Naive thymus-derived CD8-positive, alpha-beta T cell (primary cell): ENCODE data around the gene NAB2. TPM values are rescaled to one million over a fixed set of nuclear protein-coding genes. Genes with fewer than 3 reads are reported as not detected.

ENCODE experiments used
- ATAC-seq, 2 donors: fragments of 150-1000 bp; cut with Tn5 transposase in 1 of 2; sonication (Bioruptor Pico), chemical (Tn5 transposase) in 1 of 2; 1 replicate in 1 of 2; 2 replicates in 1 of 2; pipeline ENCODE4 v1.10.0; 2021; ENCODE audit warnings: mild to moderate bottlenecking in 2 of 2, moderate library complexity in 2 of 2
- POLR2A ChIA-PET: fragments of 350-600 bp; sonication (Branson Sonifier 250); formaldehyde crosslinking; loops from one replicate; lab custom pipeline; 2021; ENCODE audit warnings: antibody characterized with exemption; lab: Charles Lee
- DNase-seq, 10 donors: peaks; one replicate each; pipeline versions ENCODE4 v3.0.0 to v3.0.0-alpha.2; 2020 to 2022
- H3K27ac Mint-ChIP-seq, 10 donors: one replicate each; pipeline ENCODE4 v1.8.0; 2020 to 2022; ENCODE audit warnings: mild to moderate bottlenecking in 10 of 10, mixed read lengths in 10 of 10, moderate library complexity in 4 of 10, inconsistent platforms in 1 of 10
- H3K27me3 Mint-ChIP-seq, 5 donors: one replicate each; pipeline ENCODE4 v1.8.0; 2021 to 2022; ENCODE audit warnings: mixed read lengths in 5 of 5
- H3K36me3 Mint-ChIP-seq, 3 donors: one replicate each; pipeline ENCODE4 v1.8.0; 2020 to 2022; ENCODE audit warnings: mixed read lengths in 3 of 3, mild to moderate bottlenecking in 2 of 3, inconsistent platforms in 1 of 3
- H3K4me1 Mint-ChIP-seq, 4 donors: one replicate each; pipeline ENCODE4 v1.8.0; 2021 to 2022; ENCODE audit warnings: mixed read lengths in 4 of 4
- H3K4me3 Mint-ChIP-seq, 10 donors: one replicate each; pipeline ENCODE4 v1.8.0; 2020 to 2022; ENCODE audit warnings: mild to moderate bottlenecking in 10 of 10, mixed read lengths in 10 of 10, moderate library complexity in 6 of 10, inconsistent platforms in 1 of 10
- H3K9me3 Mint-ChIP-seq, 9 donors: one replicate each; pipeline ENCODE4 v1.8.0; 2020 to 2022; ENCODE audit warnings: mixed read lengths in 9 of 9, mild to moderate bottlenecking in 3 of 9, inconsistent platforms in 1 of 9, moderate library complexity in 1 of 9
- polyA plus RNA-seq, 3 donors: library from polyadenylated mRNA; unstranded; fragments of 300-500 nt; fragmentation: Illumina TruSeq; gene quantifications; one replicate each; pipeline ENCODE4 v1.2.3, GENCODE V29; 2021
- total RNA-seq, 8 experiments: library from RNA in 2 of 8; stranded (reverse) in 2 of 8; gene quantifications; one replicate each; pipeline ENCODE4 v1.2.3 and lab custom pipeline; 2021 to 2026

Gene NAB2
- total and polyA plus RNA-seq, 5 experiments from 2014 or later, result 1.2 to 19.2 (median 4.0) TPM

DNA sequence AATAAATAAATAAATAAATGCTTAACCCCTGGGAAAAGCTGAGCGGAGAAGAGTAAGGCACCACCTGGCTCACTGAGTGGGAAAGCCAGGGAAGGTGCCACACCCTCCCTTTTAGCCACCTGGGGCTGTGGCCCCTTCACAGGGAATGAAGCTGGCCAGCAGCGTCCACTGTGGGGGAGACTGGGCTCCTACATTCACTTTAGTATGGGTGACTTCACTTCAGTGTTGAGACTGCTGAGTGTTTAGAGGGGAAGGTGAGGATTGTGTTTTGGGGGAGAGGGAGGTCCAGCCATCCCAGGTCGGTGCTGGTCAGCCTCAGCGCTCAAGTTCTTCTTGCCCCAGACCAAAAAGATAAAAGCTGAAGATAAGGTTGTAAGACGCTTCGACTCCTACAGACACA lies 1.6 kb downstream of the NAB2 start:
- no peaks in the 10 kb centered on the region for H3K9me3 Mint-ChIP-seq
- H3K4me3 Mint-ChIP-seq, result peak overlapping the region; percentile 88 to 98 (median 94)
- H3K27ac Mint-ChIP-seq, result peak overlapping the region; percentile 78 to 95 (median 86)
- DNase-seq (peak in 1 of 10 donors; percentile 35), ATAC-seq (no peak)
- POLR2A ChIA-PET, result interaction anchor here (0.6 to 16.3 kb wide), 6 partner anchors 11 to 403 kb away, joined by 3 to 559 read pairs (median 6); partner anchors contain the start of genes NEMP1, PTGES3 and STAT6
- H3K36me3 Mint-ChIP-seq, result peaks cover 0 to 35% (median 2%) of the 10 kb centered on the region in 3 donors
- no peaks in the 10 kb centered on the region for H3K27me3 Mint-ChIP-seq
- peaks cover 39 to 89% (median 65%) of the 10 kb centered on the region in 4 donors for H3K4me1 Mint-ChIP-seq

DNA sequence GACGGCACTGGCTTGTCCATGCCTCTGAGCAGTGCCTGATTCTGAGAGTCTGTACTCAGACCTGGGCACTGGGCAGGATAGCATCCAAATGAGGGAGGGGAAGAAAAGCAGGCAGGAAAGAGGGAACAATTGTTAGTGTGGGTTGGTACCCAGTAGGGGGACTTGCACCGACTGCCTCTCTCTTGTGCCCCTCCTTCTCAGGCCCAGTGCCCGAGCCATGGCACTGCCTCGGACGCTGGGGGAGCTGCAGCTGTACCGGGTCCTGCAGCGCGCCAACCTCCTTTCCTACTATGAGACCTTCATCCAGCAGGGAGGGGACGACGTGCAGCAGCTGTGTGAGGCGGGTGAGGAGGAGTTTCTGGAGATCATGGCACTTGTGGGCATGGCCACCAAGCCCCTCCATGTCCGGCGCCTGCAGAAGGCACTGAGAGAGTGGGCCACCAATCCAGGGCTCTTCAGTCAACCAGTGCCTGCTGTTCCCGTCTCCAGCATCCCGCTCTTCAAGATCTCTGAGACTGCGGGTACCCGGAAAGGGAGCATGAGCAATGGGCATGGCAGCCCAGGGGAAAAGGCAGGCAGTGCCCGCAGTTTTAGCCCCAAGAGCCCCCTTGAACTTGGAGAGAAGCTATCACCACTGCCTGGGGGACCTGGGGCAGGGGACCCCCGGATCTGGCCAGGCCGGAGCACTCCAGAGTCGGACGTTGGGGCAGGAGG lies 2.2 kb downstream of the NAB2 start:
- peak overlapping the region; percentile 88 to 98 (median 94) for H3K4me3 Mint-ChIP-seq
- DNase-seq (peak in 1 of 10 donors; percentile 63), ATAC-seq (no peak)
- H3K27ac Mint-ChIP-seq, result peak overlapping the region; percentile 78 to 95 (median 87)
- H3K4me1 Mint-ChIP-seq, result peaks cover 37 to 88% (median 61%) of the 10 kb centered on the region in 4 donors
- peaks cover 0 to 39% (median 2%) of the 10 kb centered on the region in 3 donors for H3K36me3 Mint-ChIP-seq
- H3K27me3 Mint-ChIP-seq, result no peaks in the 10 kb centered on the region
- H3K9me3 Mint-ChIP-seq, result no peaks in the 10 kb centered on the region
- POLR2A ChIA-PET, result interaction anchor here (1.6 to 16.3 kb wide), 5 partner anchors 12 to 403 kb away, joined by 4 to 559 read pairs (median 8); partner anchors contain the start of genes NEMP1, PTGES3 and STAT6

DNA sequence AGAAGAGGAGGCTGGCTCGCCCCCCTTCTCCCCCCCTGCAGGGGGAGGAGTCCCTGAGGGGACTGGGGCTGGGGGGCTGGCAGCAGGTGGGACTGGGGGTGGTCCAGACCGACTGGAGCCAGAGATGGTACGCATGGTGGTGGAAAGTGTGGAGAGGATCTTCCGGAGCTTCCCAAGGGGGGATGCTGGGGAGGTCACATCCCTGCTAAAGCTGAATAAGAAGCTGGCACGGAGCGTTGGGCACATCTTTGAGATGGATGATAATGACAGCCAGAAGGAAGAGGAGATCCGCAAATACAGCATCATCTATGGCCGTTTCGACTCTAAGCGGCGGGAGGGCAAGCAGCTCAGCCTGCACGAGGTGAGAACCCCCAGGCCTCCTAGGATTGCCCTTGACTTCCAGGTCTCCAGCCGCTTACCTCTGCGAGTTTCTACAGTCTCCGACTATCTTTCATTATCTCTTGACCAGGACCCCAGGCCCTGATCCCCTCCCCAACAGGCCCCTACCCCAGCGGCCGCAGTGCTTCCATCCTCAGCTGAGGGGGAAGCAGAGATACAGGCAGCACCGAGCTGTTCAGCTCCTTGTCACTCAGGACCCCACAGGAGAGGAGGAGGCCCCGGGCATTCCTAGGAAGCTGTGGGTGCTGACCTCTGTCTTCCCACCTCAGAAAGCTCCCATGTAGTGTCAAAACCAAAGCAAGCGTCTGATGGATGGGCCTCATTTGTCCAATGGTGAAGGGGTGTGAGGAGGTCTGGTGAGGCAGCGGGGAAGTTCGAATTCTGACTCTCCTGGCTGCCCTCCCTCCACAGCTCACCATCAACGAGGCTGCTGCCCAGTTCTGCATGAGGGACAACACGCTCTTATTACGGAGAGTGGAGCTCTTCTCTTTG lies 3.0 kb downstream of the NAB2 start:
- Mint-ChIP-seq H3K4me3 (peak overlapping the region in 9 of 10 donors; percentile 24 to 98 (median 68)), H3K27ac (peak overlapping the region; percentile 75 to 98 (median 92)), H3K27me3 (no peaks in the 10 kb centered on the region), H3K9me3 (no peaks in the 10 kb centered on the region), H3K4me1 (peaks cover 37 to 87% (median 58%) of the 10 kb centered on the region in 4 donors), H3K36me3 (peaks cover 0 to 47% (median 2%) of the 10 kb centered on the region in 3 donors)
- POLR2A ChIA-PET, result interaction anchor here (1.3 to 16.3 kb wide), 5 partner anchors 12 to 23 kb away, joined by 3 to 559 read pairs (median 7); partner anchors contain the start of genes NEMP1 and STAT6
- DNase-seq (peak in 1 of 10 donors; percentile 56), ATAC-seq (no peak)

DNA sequence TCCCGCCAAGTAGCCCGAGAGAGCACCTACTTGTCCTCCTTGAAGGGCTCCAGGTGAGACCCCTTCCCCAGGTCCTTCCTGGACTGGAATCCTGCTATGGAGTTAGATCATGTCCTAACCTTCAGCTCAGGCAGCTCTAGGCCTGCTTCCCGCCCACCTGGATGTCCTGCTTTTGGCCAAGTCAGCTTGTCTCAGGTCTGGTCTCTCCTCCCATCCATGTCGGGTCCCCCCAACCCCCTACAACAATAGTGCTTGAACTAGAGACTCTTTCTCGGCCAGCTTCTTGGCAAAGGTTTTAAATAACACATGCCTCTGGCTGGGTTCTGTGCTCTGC lies 3.6 kb downstream of the NAB2 start:
- Mint-ChIP-seq H3K27me3 (no peaks in the 10 kb centered on the region), H3K4me1 (peaks cover 35 to 89% (median 62%) of the 10 kb centered on the region in 4 donors), H3K27ac (peak overlapping the region; percentile 75 to 98 (median 92)), H3K4me3 (peak overlapping the region in 9 of 10 donors; percentile 49 to 93 (median 74)), H3K9me3 (no peaks in the 10 kb centered on the region), H3K36me3 (peaks cover 0 to 53% (median 2%) of the 10 kb centered on the region in 3 donors)
- DNase-seq (peak in 1 of 10 donors; percentile 62), ATAC-seq (no peak)
- POLR2A ChIA-PET, result interaction anchor here (1.3 to 16.3 kb wide), 5 partner anchors 13 to 23 kb away, joined by 3 to 559 read pairs (median 7); partner anchors contain the start of genes NEMP1 and STAT6

DNA sequence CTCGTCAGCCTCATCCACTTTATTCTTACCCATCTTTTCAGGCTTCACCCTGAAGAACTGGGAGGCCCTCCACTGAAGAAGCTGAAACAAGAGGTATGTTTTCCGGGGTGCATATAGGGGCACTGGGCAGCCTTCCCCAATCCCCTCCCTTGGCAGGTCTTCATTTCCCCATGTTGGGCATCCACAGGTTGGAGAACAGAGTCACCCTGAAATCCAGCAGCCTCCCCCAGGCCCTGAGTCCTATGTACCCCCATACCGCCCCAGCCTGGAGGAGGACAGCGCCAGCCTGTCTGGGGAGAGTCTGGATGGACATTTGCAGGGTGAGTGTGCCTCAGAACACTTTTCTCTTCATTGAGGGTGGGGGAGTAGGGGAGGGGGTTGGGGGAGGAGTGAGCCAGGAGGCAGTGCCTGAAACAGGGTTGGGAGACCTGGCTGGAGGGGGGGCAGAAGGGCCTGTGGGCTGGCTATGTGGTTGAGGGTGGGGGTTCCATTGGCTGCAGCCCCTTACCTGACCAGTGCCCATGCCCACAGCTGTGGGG lies 4.0 kb downstream of the NAB2 start:
- Mint-ChIP-seq H3K4me3 (peak overlapping the region; percentile 54 to 93 (median 82)), H3K27me3 (no peaks in the 10 kb centered on the region), H3K4me1 (peaks cover 34 to 86% (median 62%) of the 10 kb centered on the region in 4 donors), H3K27ac (peak overlapping the region; percentile 75 to 99 (median 97)), H3K9me3 (no peaks in the 10 kb centered on the region), H3K36me3 (peaks cover 0 to 58% (median 2%) of the 10 kb centered on the region in 3 donors)
- POLR2A ChIA-PET, result interaction anchor here (1.3 to 16.3 kb wide), 6 partner anchors 12 to 24 kb away, joined by 3 to 559 read pairs (median 8); partner anchors contain the start of genes NEMP1 and STAT6
- DNase-seq, result peak in 1 of 10 donors; percentile 26
- no peak for ATAC-seq

DNA sequence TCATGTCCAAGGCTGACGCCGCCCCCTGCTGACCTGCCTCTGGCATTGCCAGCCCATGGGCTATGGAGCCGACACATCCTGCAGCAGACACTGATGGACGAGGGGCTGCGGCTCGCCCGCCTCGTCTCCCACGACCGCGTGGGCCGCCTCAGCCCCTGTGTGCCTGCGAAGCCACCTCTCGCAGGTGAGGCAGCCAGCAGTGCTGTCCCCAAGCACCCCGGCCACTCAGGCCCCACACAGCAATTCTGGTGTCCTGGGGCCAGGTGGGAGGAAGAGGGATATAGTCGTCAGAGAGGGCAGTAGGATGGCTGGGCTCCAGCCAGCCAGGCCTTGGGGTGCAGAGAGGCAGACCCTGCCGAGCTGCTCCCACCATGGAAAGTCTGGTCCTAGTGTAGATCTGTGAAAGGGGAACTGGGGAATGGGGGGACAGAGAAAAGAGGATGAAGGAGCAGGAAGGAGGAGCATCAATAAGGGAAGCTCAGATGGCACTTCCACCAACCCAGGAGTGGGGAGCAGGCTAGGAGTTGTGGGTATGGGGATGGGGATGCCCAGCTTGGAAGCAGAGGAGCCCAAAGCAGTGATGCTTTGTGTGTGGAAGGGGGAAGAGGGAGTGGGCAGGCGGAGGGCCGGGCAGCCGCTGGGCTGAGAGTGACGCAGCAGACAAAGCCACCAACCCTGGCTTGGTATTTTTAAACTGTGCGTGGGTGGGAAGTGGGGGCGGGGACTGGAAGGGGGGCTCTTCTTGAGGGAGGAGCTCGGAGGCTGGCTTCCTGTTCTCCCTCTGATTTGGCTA lies 4.7 kb downstream of the NAB2 start:
- POLR2A ChIA-PET, result interaction anchor here (0.9 to 16.3 kb wide), 7 partner anchors 12 to 41 kb away, joined by 3 to 559 read pairs (median 3); partner anchors contain the start of genes NEMP1 and STAT6
- Mint-ChIP-seq H3K27me3 (no peaks in the 10 kb centered on the region), H3K4me3 (peak overlapping the region; percentile 46 to 93 (median 84)), H3K4me1 (peaks cover 30 to 81% (median 62%) of the 10 kb centered on the region in 4 donors), H3K9me3 (no peaks in the 10 kb centered on the region), H3K36me3 (peaks cover 0 to 65% (median 5%) of the 10 kb centered on the region in 3 donors), H3K27ac (peak overlapping the region; percentile 89 to 99 (median 97))
- DNase-seq, result peak; percentile 43 to 88 (median 69)
- peak; percentile 62 to 73 for ATAC-seq

DNA sequence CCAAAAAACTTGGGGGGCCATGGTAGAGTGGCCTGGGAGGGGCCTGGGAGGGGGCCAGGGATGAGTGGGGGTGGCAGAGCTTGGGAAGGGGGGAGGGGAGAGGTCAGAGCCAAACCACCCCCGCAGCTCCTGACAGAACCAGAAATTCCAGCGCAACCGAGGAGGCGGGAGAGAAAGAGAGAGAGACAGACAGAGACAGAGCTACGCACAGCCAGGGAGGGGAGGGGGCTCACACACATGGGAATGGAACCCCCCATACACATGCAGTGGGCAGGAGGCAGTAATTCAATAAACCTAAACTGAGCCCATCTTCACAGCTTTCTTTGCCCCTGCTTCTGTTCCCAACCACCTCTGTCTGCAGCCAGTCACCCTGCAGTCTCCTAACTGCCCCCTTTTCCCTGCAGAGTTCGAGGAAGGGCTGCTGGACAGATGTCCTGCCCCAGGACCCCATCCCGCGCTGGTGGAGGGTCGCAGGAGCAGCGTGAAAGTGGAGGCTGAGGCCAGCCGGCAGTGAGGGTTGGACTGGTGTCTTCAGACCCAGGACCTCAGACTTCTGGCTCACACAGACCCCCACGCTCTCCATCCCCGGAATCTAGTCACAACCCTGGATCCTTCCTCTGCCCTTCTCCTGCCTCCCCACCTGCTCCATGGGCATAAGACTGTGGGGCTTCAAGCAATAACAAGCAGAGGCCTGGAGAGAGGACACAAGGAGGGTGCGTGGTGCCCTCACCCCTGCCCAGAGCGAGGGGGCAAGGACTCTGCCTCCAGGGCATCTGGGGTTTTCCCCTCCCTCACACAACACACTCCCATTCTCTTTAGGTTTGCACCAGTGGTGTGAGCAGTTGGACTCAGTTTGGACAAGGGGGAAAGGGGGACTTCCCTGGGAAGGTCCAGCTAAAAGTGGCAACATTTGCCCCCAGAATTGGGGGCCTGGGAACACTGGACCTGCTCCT lies 5.6 kb downstream of the NAB2 start:
- peaks cover 0 to 73% (median 5%) of the 10 kb centered on the region in 3 donors for H3K36me3 Mint-ChIP-seq
- POLR2A ChIA-PET, result interaction anchor here (0.9 to 16.3 kb wide), 7 partner anchors 8 to 42 kb away, joined by 3 to 559 read pairs (median 8); partner anchors contain the start of genes NEMP1 and STAT6
- no peaks in the 10 kb centered on the region for H3K27me3 Mint-ChIP-seq
- DNase-seq (no peak), ATAC-seq (no peak)
- peak overlapping the region; percentile 84 to 99 (median 97) for H3K27ac Mint-ChIP-seq
- H3K9me3 Mint-ChIP-seq, result no peaks in the 10 kb centered on the region
- H3K4me3 Mint-ChIP-seq, result peak overlapping the region in 8 of 10 donors; percentile 45 to 93 (median 85)
- H3K4me1 Mint-ChIP-seq, result peaks cover 34 to 87% (median 66%) of the 10 kb centered on the region in 4 donors

DNA sequence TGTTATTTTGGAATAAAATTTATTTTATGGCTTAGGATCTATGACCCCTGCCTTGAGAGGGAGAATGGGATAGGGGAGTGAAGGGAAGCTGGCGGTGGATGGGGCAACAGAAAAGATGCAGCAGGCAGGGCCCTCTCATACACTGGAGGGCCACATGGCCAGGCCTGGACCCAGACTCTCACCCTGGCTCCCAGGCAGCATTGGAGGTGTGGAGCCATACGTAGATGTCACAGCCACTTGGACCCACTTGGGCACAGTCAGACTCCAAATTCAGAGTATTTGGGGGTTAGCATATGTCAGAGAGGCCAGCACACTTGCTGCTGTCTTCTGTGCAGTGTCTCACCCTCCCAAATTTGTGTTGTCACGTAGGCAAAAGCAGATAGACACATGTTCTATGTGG lies 6.5 kb downstream of the NAB2 start:
- ATAC-seq (no peak), DNase-seq (no peak)
- H3K9me3 Mint-ChIP-seq, result no peaks in the 10 kb centered on the region
- H3K36me3 Mint-ChIP-seq, result peaks cover 0 to 81% (median 8%) of the 10 kb centered on the region in 3 donors
- peak overlapping the region; percentile 44 to 99 (median 94) for H3K27ac Mint-ChIP-seq
- peaks cover 31 to 87% (median 65%) of the 10 kb centered on the region in 4 donors for H3K4me1 Mint-ChIP-seq
- POLR2A ChIA-PET, result interaction anchor here (2.1 to 16.3 kb wide), 2 partner anchors 9 to 10 kb away, joined by 8 to 559 read pairs; partner anchors contain the start of gene STAT6
- H3K27me3 Mint-ChIP-seq, result no peaks in the 10 kb centered on the region
- no peak overlapping the region for H3K4me3 Mint-ChIP-seq

DNA sequence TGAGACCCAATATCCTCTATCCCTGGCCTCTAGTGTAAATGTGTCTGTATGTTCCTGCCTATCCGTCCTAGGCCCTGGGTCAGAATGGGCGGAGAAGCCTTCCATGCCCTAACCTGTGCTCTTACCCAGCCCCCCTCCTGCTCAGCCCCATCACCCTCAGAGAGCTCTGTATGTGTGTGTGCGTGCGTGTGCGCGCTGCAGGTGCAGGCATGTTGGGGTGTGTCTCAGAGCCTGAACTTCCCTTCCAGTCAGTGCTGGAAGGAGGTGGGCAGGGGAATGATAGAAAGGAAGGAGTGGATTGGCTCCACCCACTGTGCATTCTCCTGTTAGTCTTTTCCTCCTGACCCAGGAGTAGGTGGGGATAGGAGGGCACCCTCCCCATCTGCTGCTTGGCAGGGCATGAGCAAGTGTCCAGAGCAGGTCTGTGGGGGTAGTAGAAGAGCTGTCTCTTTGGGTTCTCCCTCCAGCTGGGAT lies 7.2 kb downstream of the NAB2 start:
- Mint-ChIP-seq H3K4me3 (peak overlapping the region in 2 of 10 donors; percentile 24 to 29), H3K4me1 (peaks cover 26 to 83% (median 64%) of the 10 kb centered on the region in 4 donors), H3K27ac (peak overlapping the region; percentile 50 to 97 (median 89)), H3K36me3 (peaks cover 0 to 79% (median 8%) of the 10 kb centered on the region in 3 donors), H3K27me3 (no peaks in the 10 kb centered on the region), H3K9me3 (no peaks in the 10 kb centered on the region)
- DNase-seq (no peak), ATAC-seq (no peak)
- POLR2A ChIA-PET, result interaction anchor here (2.1 to 16.3 kb wide), 2 partner anchors 9 kb away, joined by 8 to 559 read pairs; partner anchors contain the start of gene STAT6
